Peyer's patch (tissue), 4 donors: ENCODE data around the gene FAM117B.

Experiments
- CTCF ChIP-seq, 6 experiments: fragments of 450-650 bp in 4 of 6; fragments of 200-600 bp in 2 of 6; sonication (generic) in 1 of 6; IDR thresholded peaks; one replicate each; pipeline ENCODE4 v1.5.1; 2017 to 2019; ENCODE audit warnings: antibody characterized with exemption in 6 of 6, mild to moderate bottlenecking in 3 of 6, moderate library complexity in 1 of 6
- POLR2A ChIP-seq, 2 donors: fragments of 450-650 bp; IDR thresholded peaks; one replicate each; pipeline ENCODE4 v1.5.1; 2017; ENCODE audit warnings: antibody characterized with exemption in 2 of 2, mild to moderate bottlenecking in 2 of 2, moderate library complexity in 2 of 2

DNA sequence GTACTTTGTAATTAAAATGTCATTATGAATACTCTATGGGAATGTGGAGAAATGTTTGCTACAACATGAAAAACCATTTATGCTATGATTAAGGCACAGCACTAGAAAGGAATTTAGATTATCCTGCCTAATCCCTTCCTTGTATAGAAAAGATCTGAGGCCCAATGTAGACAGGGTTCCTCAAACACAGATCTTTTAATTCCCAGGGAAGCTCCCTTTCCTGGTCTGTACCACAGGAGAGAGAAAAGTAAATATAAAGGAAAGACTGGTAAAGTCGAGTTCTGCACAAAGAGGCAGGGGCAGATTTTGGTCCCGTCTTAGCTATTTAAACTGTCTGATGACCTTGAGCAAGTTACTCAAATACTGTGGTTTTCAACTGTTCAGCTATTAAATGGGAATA lies 152.1 kb downstream of the FAM117B start:
- TF ChIP-seq CTCF (IDR thresholded peaks at IDR 0.05) (no peak), POLR2A (IDR thresholded peaks at IDR 0.05) (no peak)
